Activated CD4-positive, CD25-positive, alpha-beta regulatory T cell treated with anti-CD3 and anti-CD28 coated beads, Interleukin-2, amount 50 U/mL, for 24 hours (primary cell): ENCODE measurements around the gene JAG1.
A peak's percentile ranks its signal among the peaks of the same experiment; 100 is the strongest.

Experiments used
- ATAC-seq, 2 donors: fragments of 150-1000 bp; cut with Tn5 transposase; one replicate each; pipeline ENCODE4 v1.10.0; 2021; ENCODE audit warnings: mild to moderate bottlenecking in 1 of 2, moderate library complexity in 1 of 2

Gene JAG1

GRCh38 chr20:10696650-10697049 lies 22.9 kb upstream of the JAG1 start:
- no peak for ATAC-seq

GRCh38 chr20:10689385-10689784 lies 15.6 kb upstream of the JAG1 start:
- no peak for ATAC-seq

- ATAC-seq, result no peak
Observed at GRCh38 chr20:10687895-10688294, 14.1 kb upstream of the JAG1 start.

GRCh38 chr20:10686356-10687133 lies 12.7 kb upstream of the JAG1 start:
- no peak for ATAC-seq

GRCh38 chr20:10683537-10683936 lies 9.7 kb upstream of the JAG1 start:
- ATAC-seq, result no peak

GRCh38 chr20:10682939-10683338 lies 9.1 kb upstream of the JAG1 start:
- no peak for ATAC-seq

GRCh38 chr20:10681494-10681893 lies 7.7 kb upstream of the JAG1 start:
- no peak for ATAC-seq

GRCh38 chr20:10680571-10680970 lies 6.8 kb upstream of the JAG1 start:
- ATAC-seq, result no peak

GRCh38 chr20:10679269-10679668 lies 5.5 kb upstream of the JAG1 start:
- ATAC-seq, result no peak

GRCh38 chr20:10676518-10676917 lies 2.7 kb upstream of the JAG1 start:
- no peak for ATAC-seq

- no peak for ATAC-seq
Observed at GRCh38 chr20:10675450-10675848, 1.6 kb upstream of the JAG1 start.

GRCh38 chr20:10674684-10675449 lies 1.1 kb upstream of the JAG1 start:
- ATAC-seq, result peak in 1 of 2 donors; percentile 25

- ATAC-seq, result no peak
Observed at GRCh38 chr20:10673176-10673841, 490 bp downstream of the JAG1 start.

GRCh38 chr20:10672624-10673127 lies 1.1 kb downstream of the JAG1 start:
- ATAC-seq, result peak; percentile 39 to 50

- ATAC-seq, result no peak
Observed at GRCh38 chr20:10671919-10672623, 1.7 kb downstream of the JAG1 start.

- peak in 1 of 2 donors; percentile 14 for ATAC-seq
Observed at GRCh38 chr20:10671221-10671918, 2.4 kb downstream of the JAG1 start.

- ATAC-seq, result no peak
Observed at GRCh38 chr20:10670501-10671220, 3.1 kb downstream of the JAG1 start.

- ATAC-seq, result no peak
Observed at GRCh38 chr20:10669843-10670446, 3.9 kb downstream of the JAG1 start.

GRCh38 chr20:10668677-10669368 lies 5.0 kb downstream of the JAG1 start:
- no peak for ATAC-seq

- no peak for ATAC-seq
Observed at GRCh38 chr20:10667560-10668167, 6.1 kb downstream of the JAG1 start.
